NB4 (cell line): ENCODE results near the gene SMARCC2.

Experiments used
- POLR2A ChIP-seq: IDR thresholded peaks from 2 replicates; pipeline ENCODE4 v1.6.1; 2011; ENCODE audit warnings: mild to moderate bottlenecking; ENCODE audit not compliant: insufficient read length; ENCODE audit errors: extremely low read depth
- TF ChIP-seq, protein P1 (sequence below): IDR thresholded peaks from 2 replicates; pipeline ENCODE4 v1.6.1; 2011; ENCODE audit warnings: low read depth, low read length
- TF ChIP-seq, protein P2 (sequence below): IDR thresholded peaks from one replicate; pipeline ENCODE4 v1.5.1; 2012; ENCODE audit warnings: low read depth, low read length

DNA sequence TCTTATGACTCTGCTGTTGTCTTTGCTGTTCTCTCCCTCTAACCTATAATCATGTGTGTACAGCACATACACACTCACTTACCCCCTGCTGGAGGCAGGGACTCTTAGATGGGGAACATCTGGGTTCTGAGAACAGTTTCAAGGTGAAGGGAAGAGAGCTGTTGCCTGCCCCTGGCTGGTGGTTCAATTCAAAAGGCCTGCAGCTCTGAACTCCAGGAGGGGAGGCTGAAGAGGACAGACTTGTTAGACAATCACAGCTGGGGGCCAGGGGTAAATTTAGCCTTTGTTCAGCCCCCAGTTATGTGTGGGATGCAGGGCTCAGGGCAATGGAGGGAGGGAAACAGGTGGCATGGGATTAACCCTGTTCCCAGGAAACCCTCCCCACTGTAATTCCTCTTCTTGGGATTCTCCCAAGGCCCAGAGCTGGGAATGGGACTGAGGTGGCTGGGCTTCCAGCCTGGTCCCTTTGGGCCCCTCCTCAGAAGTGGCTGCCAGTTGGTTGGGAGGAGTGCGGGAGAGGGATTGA lies 35.0 kb downstream of the SMARCC2 start:
- TF ChIP-seq, protein P1, sequence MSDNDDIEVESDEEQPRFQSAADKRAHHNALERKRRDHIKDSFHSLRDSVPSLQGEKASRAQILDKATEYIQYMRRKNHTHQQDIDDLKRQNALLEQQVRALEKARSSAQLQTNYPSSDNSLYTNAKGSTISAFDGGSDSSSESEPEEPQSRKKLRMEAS: no peak
- TF ChIP-seq, protein P2, sequence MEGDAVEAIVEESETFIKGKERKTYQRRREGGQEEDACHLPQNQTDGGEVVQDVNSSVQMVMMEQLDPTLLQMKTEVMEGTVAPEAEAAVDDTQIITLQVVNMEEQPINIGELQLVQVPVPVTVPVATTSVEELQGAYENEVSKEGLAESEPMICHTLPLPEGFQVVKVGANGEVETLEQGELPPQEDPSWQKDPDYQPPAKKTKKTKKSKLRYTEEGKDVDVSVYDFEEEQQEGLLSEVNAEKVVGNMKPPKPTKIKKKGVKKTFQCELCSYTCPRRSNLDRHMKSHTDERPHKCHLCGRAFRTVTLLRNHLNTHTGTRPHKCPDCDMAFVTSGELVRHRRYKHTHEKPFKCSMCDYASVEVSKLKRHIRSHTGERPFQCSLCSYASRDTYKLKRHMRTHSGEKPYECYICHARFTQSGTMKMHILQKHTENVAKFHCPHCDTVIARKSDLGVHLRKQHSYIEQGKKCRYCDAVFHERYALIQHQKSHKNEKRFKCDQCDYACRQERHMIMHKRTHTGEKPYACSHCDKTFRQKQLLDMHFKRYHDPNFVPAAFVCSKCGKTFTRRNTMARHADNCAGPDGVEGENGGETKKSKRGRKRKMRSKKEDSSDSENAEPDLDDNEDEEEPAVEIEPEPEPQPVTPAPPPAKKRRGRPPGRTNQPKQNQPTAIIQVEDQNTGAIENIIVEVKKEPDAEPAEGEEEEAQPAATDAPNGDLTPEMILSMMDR: no peak
- no peak for TF ChIP-seq POLR2A
